H1 (cell line): ENCODE measurements around the gene ANKFY1. TPM values are rescaled to one million over a fixed set of nuclear protein-coding genes. Genes with fewer than 3 reads are reported as not detected.

Experiments
- CTCF ChIA-PET: fragments of 300-600 bp; sonication (Branson Sonifier 250); formaldehyde crosslinking; loops from one replicate; lab custom pipeline; 2021; ENCODE audit not compliant: partially characterized antibody; lab: Charles Lee
- POLR2A ChIA-PET: fragments of 300-600 bp; sonication (Branson Sonifier 250); formaldehyde crosslinking; loops from one replicate; lab custom pipeline; 2021; ENCODE audit warnings: inconsistent platforms; ENCODE audit not compliant: partially characterized antibody; lab: Charles Lee
- DNase-seq, 2 experiments: peaks; one replicate each; pipeline versions ENCODE4 v3.0.0 to v3.0.0-alpha.2; 2010 to 2022; ENCODE audit warnings: low spot score in 2 of 2, low read depth in 1 of 2, mixed read lengths in 1 of 2
- FAIRE-seq: peaks from 2 replicates; lab custom pipeline; 2011; peaks lifted over from hg19 to GRCh38; lab: Jason Lieb, UNC
- H2AFZ ChIP-seq: 2 replicates; pipeline ENCODE4 v1.8.1; 2012; ENCODE audit warnings: low read length, inconsistent platforms
- H2AK5ac ChIP-seq: 2 replicates; pipeline ENCODE4 v1.6.1; 2013; ENCODE audit warnings: low read depth, low read length
- H2BK120ac ChIP-seq: replicated peaks from 2 replicates; pipeline ENCODE3; 2013; ENCODE audit warnings: low read depth, low read length, inconsistent platforms
- H2BK12ac ChIP-seq: 2 replicates; pipeline ENCODE4 v1.6.1; 2013; ENCODE audit warnings: low read depth, low read length
- H2BK15ac ChIP-seq: 2 replicates; pipeline ENCODE4 v1.6.1; 2013; ENCODE audit warnings: low read length
- H2BK20ac ChIP-seq: 2 replicates; pipeline ENCODE4 v1.6.1; 2013; ENCODE audit warnings: low read length
- H2BK5ac ChIP-seq: 2 replicates; pipeline ENCODE4 v1.6.1; 2013; ENCODE audit warnings: low read depth, low read length
- H3K14ac ChIP-seq: 2 replicates; pipeline ENCODE4 v1.6.1; 2013; ENCODE audit warnings: inconsistent platforms; ENCODE audit not compliant: insufficient read length
- H3K18ac ChIP-seq: 2 replicates; pipeline ENCODE4 v1.6.1; 2013; ENCODE audit warnings: low read length; ENCODE audit errors: extremely low read depth
- H3K23ac ChIP-seq: 2 replicates; pipeline ENCODE4 v1.6.1; 2013; ENCODE audit warnings: inconsistent platforms; ENCODE audit not compliant: insufficient read length
- H3K23me2 ChIP-seq: 2 replicates; pipeline ENCODE4 v1.6.1; 2013; ENCODE audit warnings: low read depth, low read length
- H3K27ac ChIP-seq: 2 replicates; pipeline ENCODE4 v1.6.1; 2011; ENCODE audit warnings: low read depth, low read length, inconsistent platforms
- H3K27me3 ChIP-seq, 4 experiments: replicated peaks in 1 of 4; 1 replicate in 1 of 4; 2 replicates in 3 of 4; pipeline versions ENCODE4 v1.6.1 to v1.8.1; 2011 to 2013; ENCODE audit warnings: low read length in 3 of 4, mild to moderate bottlenecking in 3 of 4, inconsistent platforms in 2 of 4, mixed read lengths in 2 of 4, moderate library complexity in 1 of 4; ENCODE audit not compliant: control insufficient read depth in 3 of 4, insufficient read depth in 3 of 4; ENCODE audit errors: extremely low read depth in 1 of 4
- H3K36me3 ChIP-seq, 4 experiments: 2 replicates each; pipeline versions ENCODE4 v1.6.1 to v1.8.1; 2011 to 2013; ENCODE audit warnings: mild to moderate bottlenecking in 4 of 4, low read length in 3 of 4, moderate library complexity in 2 of 4, control low read depth in 1 of 4, inconsistent platforms in 1 of 4; ENCODE audit not compliant: insufficient read depth in 4 of 4, control insufficient read depth in 2 of 4
- H3K4ac ChIP-seq: replicated peaks from 2 replicates; pipeline ENCODE3; 2013; ENCODE audit warnings: low read length, low read depth, mixed read lengths, inconsistent platforms; ENCODE audit not compliant: insufficient read length
- H3K4me1 ChIP-seq, 4 experiments: replicated peaks in 1 of 4; 1 replicate in 1 of 4; 2 replicates in 3 of 4; pipeline versions ENCODE4 v1.6.1 to v1.8.1; 2011 to 2013; ENCODE audit warnings: low read length in 3 of 4, inconsistent platforms in 2 of 4, mixed read lengths in 1 of 4; ENCODE audit not compliant: insufficient read depth in 4 of 4, control insufficient read depth in 3 of 4
- H3K4me2 ChIP-seq, 2 experiments: 2 replicates each; pipeline versions ENCODE4 v1.6.1 to v1.8.1; 2011 to 2013; ENCODE audit warnings: low read depth in 2 of 2, low read length in 2 of 2, control low read depth in 1 of 2, inconsistent platforms in 1 of 2, mild to moderate bottlenecking in 1 of 2; ENCODE audit not compliant: insufficient read depth in 1 of 2
- H3K4me3 ChIP-seq, 4 experiments: fragments of 200-600, 300-600 bp in 1 of 4; sonication (generic), shearing (Covaris generic), sonication (Bioruptor Twin) in 1 of 4; 2 replicates each; pipeline versions ENCODE4 v1.5.1 to v1.8.1; 2011 to 2016; ENCODE audit warnings: low read length in 4 of 4, low read depth in 3 of 4, control low read depth in 2 of 4, inconsistent platforms in 2 of 4, mild to moderate bottlenecking in 2 of 4, mixed read lengths in 1 of 4, moderate library complexity in 1 of 4; ENCODE audit not compliant: insufficient read depth in 2 of 4; ENCODE audit errors: extremely low read depth in 1 of 4
- H3K56ac ChIP-seq: replicated peaks from 2 replicates; pipeline ENCODE3; 2013; ENCODE audit warnings: low read depth, mild to moderate bottlenecking, mixed read lengths, low read length, inconsistent platforms; ENCODE audit not compliant: insufficient read length
- H3K79me1 ChIP-seq: 2 replicates; pipeline ENCODE4 v1.6.1; 2013; ENCODE audit warnings: low read depth, low read length, control low read depth
- H3K79me2 ChIP-seq, 2 experiments: 2 replicates each; pipeline versions ENCODE4 v1.6.1 to v1.8.1; 2012 to 2013; ENCODE audit warnings: low read length in 2 of 2, mild to moderate bottlenecking in 2 of 2, inconsistent platforms in 1 of 2; ENCODE audit not compliant: insufficient read depth in 2 of 2, control insufficient read depth in 1 of 2
- H3K9ac ChIP-seq, 4 experiments: replicated peaks in 1 of 4; 1 replicate in 1 of 4; 2 replicates in 3 of 4; pipeline versions ENCODE4 v1.6.1 to v1.8.1; 2011 to 2013; ENCODE audit warnings: low read depth in 3 of 4, low read length in 3 of 4, control low read depth in 2 of 4, mild to moderate bottlenecking in 2 of 4, moderate library complexity in 2 of 4, inconsistent platforms in 1 of 4; ENCODE audit errors: extremely low read depth in 1 of 4
- H3K9me3 ChIP-seq, 2 experiments: 2 replicates each; pipeline versions ENCODE4 v1.6.1 to v1.8.1; 2012 to 2013; ENCODE audit warnings: mild to moderate bottlenecking in 2 of 2, moderate library complexity in 2 of 2, control low read depth in 1 of 2, inconsistent platforms in 1 of 2, low read depth in 1 of 2, low read length in 1 of 2, mixed read lengths in 1 of 2; ENCODE audit not compliant: insufficient read depth in 2 of 2
- H4K20me1 ChIP-seq, 2 experiments: replicated peaks in 1 of 2; 2 replicates each; pipeline versions ENCODE3 to v1.8.1; 2011 to 2013; ENCODE audit warnings: inconsistent platforms in 2 of 2, low read length in 2 of 2, mild to moderate bottlenecking in 1 of 2; ENCODE audit not compliant: insufficient read depth in 2 of 2, control insufficient read depth in 1 of 2
- H4K5ac ChIP-seq: 2 replicates; pipeline ENCODE4 v1.6.1; 2013; ENCODE audit warnings: low read length, low read depth, mixed read lengths, inconsistent platforms; ENCODE audit not compliant: insufficient read length
- H4K8ac ChIP-seq: 2 replicates; pipeline ENCODE4 v1.8.0; 2013; ENCODE audit warnings: mild to moderate bottlenecking, moderate library complexity, low read length, inconsistent platforms; ENCODE audit not compliant: insufficient read depth; ENCODE audit errors: extremely low read depth
- H4K91ac ChIP-seq: replicated peaks from 2 replicates; pipeline ENCODE3; 2013; ENCODE audit warnings: low read length, mixed read lengths, inconsistent platforms; ENCODE audit not compliant: insufficient read length
- CBX5 ChIP-seq: fragments of 300-800, 300-1000 bp; sonication (generic); IDR thresholded peaks from 2 replicates; pipeline ENCODE4 v1.7.1; 2016; ENCODE audit warnings: antibody characterized with exemption, low read length, low read depth
- EGR1 ChIP-seq: IDR thresholded peaks from 2 replicates; pipeline ENCODE4 v1.6.1; 2011; ENCODE audit warnings: low read depth, low read length, borderline replicate concordance
- GABPA ChIP-seq: IDR thresholded peaks from 2 replicates; pipeline ENCODE4 v1.6.1; 2011; ENCODE audit warnings: mild to moderate bottlenecking, low read length, moderate library complexity, borderline replicate concordance; ENCODE audit not compliant: insufficient read depth
- JUN ChIP-seq: IDR thresholded peaks from 2 replicates; pipeline ENCODE4 v1.6.1; 2011; ENCODE audit warnings: low read depth, mild to moderate bottlenecking, improper control_type of control experiment, low read length
- JUND ChIP-seq: IDR thresholded peaks from 2 replicates; pipeline ENCODE4 v1.6.1; 2011; ENCODE audit warnings: mild to moderate bottlenecking, improper control_type of control experiment, low read length
- MAX ChIP-seq: IDR thresholded peaks from 2 replicates; pipeline ENCODE4 v1.6.1; 2012; ENCODE audit warnings: inconsistent platforms
- RNF2 ChIP-seq: fragments of 200-900, 300-1000 bp; sonication (generic); IDR thresholded peaks from 2 replicates; pipeline ENCODE4 v1.7.1; 2016; ENCODE audit warnings: borderline replicate concordance, low read depth, mild to moderate bottlenecking, antibody characterized with exemption, low read length; ENCODE audit not compliant: poor library complexity, severe bottlenecking; ENCODE audit errors: missing control alignments
- RXRA ChIP-seq: IDR thresholded peaks from 2 replicates; pipeline ENCODE4 v1.6.1; 2011; ENCODE audit warnings: low read depth, mild to moderate bottlenecking, low read length, moderate library complexity; ENCODE audit not compliant: insufficient read depth
- YY1 ChIP-seq: IDR thresholded peaks from 2 replicates; pipeline ENCODE4 v1.6.1; 2011; ENCODE audit warnings: low read depth, mild to moderate bottlenecking, low read length
- WGBS, 2 experiments: shearing (Covaris generic) in 1 of 2; methylation state at CpG; one replicate each; pipeline versions ENCODE4 v1.1.6 to v1.1.7; 2013 to 2015; ENCODE audit warnings: low lambda C conversion rate in 2 of 2, mixed read lengths in 2 of 2, inconsistent platforms in 1 of 2, low coverage in 1 of 2, missing lambda C conversion rate in 1 of 2; ENCODE audit not compliant: insufficient replicate concordance in 2 of 2, insufficient coverage in 1 of 2, insufficient read length in 1 of 2; ENCODE audit errors: extremely low coverage in 1 of 2, missing lambda C conversion rate in 1 of 2; 5-methylcytosine and 5-hydroxymethylcytosine counted together
- polyA plus RNA-seq, 7 experiments: library from polyadenylated mRNA; depleted of rRNA in 3 of 7; stranded (reverse) in 5 of 7; unstranded in 2 of 7; fragments of >200 nt in 5 of 7; fragments of 200-250 nt in 2 of 7; gene quantifications; 1 replicate in 5 of 7; 2 replicates in 1 of 7; 4 replicates in 1 of 7; pipeline versions ENCODE4 v1.2.1 to v1.2.3, GENCODE V29; 2011 to 2013; ENCODE audit warnings: missing spikeins in 2 of 7, mixed read lengths in 2 of 7
- total RNA-seq: library from RNA; stranded (reverse); fragmentation: NEBNext Ultra II Directional; extraction: Animal tissue kit (Norgen Biotek cat#: 25700); gene quantifications from 2 replicates; pipeline ENCODE4 v1.2.1, GENCODE V29; 2021
- TF ChIP-seq, protein P1 (sequence below): IDR thresholded peaks from 2 replicates; pipeline ENCODE4 v1.6.1; 2011; ENCODE audit warnings: low read length, improper control_type of control experiment

The ANKFY1 gene
- total and polyA plus RNA-seq, 2 of the 8 experiments (the other 6 are each of a cell fraction or from before 2014, with no cell fraction given), result 28.3 to 45.3 TPM

- H3K4me2 ChIP-seq, result no peak overlapping the region
- no peak for DNase-seq
These were observed 138.2 kb downstream of the ANKFY1 start for GRCh38 chr17:4125552-4125951.

More at GRCh38 chr17:4125552-4125951, 138.2 kb downstream of the ANKFY1 start:
- H2BK15ac ChIP-seq, result no peak overlapping the region
- H3K36me3 ChIP-seq, result peaks cover 4 to 10% (median 5%) of the 10 kb centered on the region in 4 experiments; a peak in 4 of 8 replicates
- no peak overlapping the region for H3K14ac ChIP-seq
- H4K8ac ChIP-seq, result no peak overlapping the region
- H3K79me1 ChIP-seq, result peaks cover 2% of the 10 kb centered on the region; the same call in 1 of the 2 replicates
- no peaks in the 10 kb centered on the region for H3K23me2 ChIP-seq
- TF ChIP-seq CBX5, result no peak
- TF ChIP-seq GABPA, result no peak
- TF ChIP-seq YY1, result no peak
- no peak for TF ChIP-seq MAX
- no peak for TF ChIP-seq RXRA
- TF ChIP-seq RNF2, result no peak
- TF ChIP-seq EGR1, result no peak
- TF ChIP-seq JUND, result no peak
- TF ChIP-seq, protein P1, sequence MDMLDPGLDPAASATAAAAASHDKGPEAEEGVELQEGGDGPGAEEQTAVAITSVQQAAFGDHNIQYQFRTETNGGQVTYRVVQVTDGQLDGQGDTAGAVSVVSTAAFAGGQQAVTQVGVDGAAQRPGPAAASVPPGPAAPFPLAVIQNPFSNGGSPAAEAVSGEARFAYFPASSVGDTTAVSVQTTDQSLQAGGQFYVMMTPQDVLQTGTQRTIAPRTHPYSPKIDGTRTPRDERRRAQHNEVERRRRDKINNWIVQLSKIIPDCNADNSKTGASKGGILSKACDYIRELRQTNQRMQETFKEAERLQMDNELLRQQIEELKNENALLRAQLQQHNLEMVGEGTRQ, result no peak
- no peak for TF ChIP-seq JUN
- CTCF ChIA-PET, result interaction anchor here (1.3 kb wide), 1 partner anchor 9 kb away, joined by 3 read pairs; no protein-coding TSS in a partner anchor
- H2BK20ac ChIP-seq, result no peak overlapping the region
- no peak overlapping the region for H2AK5ac ChIP-seq
- no peak overlapping the region for H3K18ac ChIP-seq
- H3K4me1 ChIP-seq, result peaks cover 0 to 8% (median 5%) of the 10 kb centered on the region in 4 experiments; a peak in 4 of 7 replicates
- no peak overlapping the region for H2BK5ac ChIP-seq
- H3K56ac ChIP-seq, result no peak overlapping the region
- no peak overlapping the region for H4K5ac ChIP-seq
- H4K91ac ChIP-seq, result no peak overlapping the region
- peaks cover 0 to 8% of the 10 kb centered on the region in 2 experiments; a peak in 2 of 4 replicates for H3K79me2 ChIP-seq
- no peak for FAIRE-seq
- H3K23ac ChIP-seq, result no peak overlapping the region
- no peak overlapping the region for H2AFZ ChIP-seq
- peak overlapping the region; percentile 20; the same call in 1 of the 2 replicates for H3K27ac ChIP-seq
- H3K9me3 ChIP-seq, result no peaks in the 10 kb centered on the region
- H3K9ac ChIP-seq, result no peak overlapping the region
- H4K20me1 ChIP-seq, result no peaks in the 10 kb centered on the region
- POLR2A ChIA-PET, result interaction anchor here (1.5 kb wide), 1 partner anchor 8 kb away, joined by 4 read pairs; no protein-coding TSS in a partner anchor
- no peak overlapping the region; a peak in 1 of 8 replicates for H3K4me3 ChIP-seq
- WGBS, 2 experiments, result 93% methylated on average over 1 of the region's 1 CpG; no CpG with 5 or more reads in 1 of the 2 experiments
- no peak overlapping the region for H2BK120ac ChIP-seq
- no peak overlapping the region for H3K4ac ChIP-seq
- H3K27me3 ChIP-seq, result no peaks in the 10 kb centered on the region
- H2BK12ac ChIP-seq, result no peak overlapping the region
